Activated CD4-positive, alpha-beta memory T cell treated with anti-CD3 and anti-CD28 coated beads for 36 hours (primary cell): ENCODE results near the gene STK38L. TPM values are rescaled to one million over a fixed set of nuclear protein-coding genes. Genes with fewer than 3 reads are reported as not detected.
"Not testable (repeated sequence)": the region's sequence is repeated elsewhere in the genome, so short reads cannot be mapped to it uniquely, and the experiment has no call there.

Experiments
- CTCF ChIA-PET: fragments of 350-600 bp; sonication (Branson Sonifier 250); formaldehyde crosslinking; loops from one replicate; lab custom pipeline; 2021; ENCODE audit warnings: antibody characterized with exemption, inconsistent platforms; lab: Charles Lee
- POLR2A ChIA-PET: fragments of 350-600 bp; sonication (Branson Sonifier 250); formaldehyde crosslinking; loops from one replicate; lab custom pipeline; 2021; ENCODE audit warnings: antibody characterized with exemption; lab: Charles Lee
- DNase-seq: peaks from one replicate; pipeline ENCODE4 v3.0.0-alpha.2; 2020
- H3K27ac Mint-ChIP-seq: one replicate; pipeline ENCODE4 v1.8.0; 2021; ENCODE audit warnings: mixed read lengths
- H3K27me3 Mint-ChIP-seq: one replicate; pipeline ENCODE4 v1.8.0; 2021; ENCODE audit warnings: mixed read lengths
- H3K36me3 Mint-ChIP-seq: one replicate; pipeline ENCODE4 v1.8.0; 2021; ENCODE audit warnings: mixed read lengths
- H3K4me1 Mint-ChIP-seq: one replicate; pipeline ENCODE4 v1.8.0; 2021; ENCODE audit warnings: low read depth, mixed read lengths
- H3K4me3 Mint-ChIP-seq: one replicate; pipeline ENCODE4 v1.8.0; 2021; ENCODE audit warnings: mild to moderate bottlenecking, mixed read lengths
- H3K9me3 Mint-ChIP-seq: one replicate; pipeline ENCODE4 v1.8.0; 2021; ENCODE audit warnings: mixed read lengths
- intact Hi-C: fragments of 100-400 bp; cut with micrococcal nuclease; formaldehyde crosslinking; loops from one replicate; pipeline ENCODE4 v1.15.1; 2023
- total RNA-seq, 2 experiments: library from RNA; stranded (reverse); gene quantifications; one replicate each; pipeline ENCODE4 v1.2.3, GENCODE V29; 2021

The STK38L gene
- total RNA-seq, 2 experiments from 2014 or later, result 25.1 to 25.2 TPM

DNA sequence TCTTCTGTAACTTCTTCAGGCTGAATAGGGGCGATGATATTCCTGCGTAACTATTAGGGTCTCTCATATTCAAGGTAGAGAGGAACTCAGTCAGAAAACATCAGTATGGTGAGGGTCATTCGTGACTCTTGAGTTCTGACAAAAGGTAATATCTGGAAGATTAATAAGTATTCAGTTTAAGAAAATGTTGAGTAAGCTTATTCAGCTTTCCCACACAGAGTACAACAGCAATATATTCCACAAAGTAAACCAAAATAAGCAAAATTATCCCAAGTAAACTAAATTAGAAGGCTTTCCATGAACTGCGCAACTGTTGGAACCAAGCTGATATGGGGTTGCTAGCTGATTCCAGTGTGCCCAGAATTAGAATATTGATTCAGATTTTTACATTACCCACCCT, 12.7 kb upstream of the STK38L start:
- H3K4me1 Mint-ChIP-seq, DNase-seq, H3K27ac Mint-ChIP-seq, CTCF ChIA-PET, H3K36me3 Mint-ChIP-seq, POLR2A ChIA-PET, H3K27me3 Mint-ChIP-seq, H3K4me3 Mint-ChIP-seq, intact Hi-C loops, H3K9me3 Mint-ChIP-seq: not testable (repeated sequence)

DNA sequence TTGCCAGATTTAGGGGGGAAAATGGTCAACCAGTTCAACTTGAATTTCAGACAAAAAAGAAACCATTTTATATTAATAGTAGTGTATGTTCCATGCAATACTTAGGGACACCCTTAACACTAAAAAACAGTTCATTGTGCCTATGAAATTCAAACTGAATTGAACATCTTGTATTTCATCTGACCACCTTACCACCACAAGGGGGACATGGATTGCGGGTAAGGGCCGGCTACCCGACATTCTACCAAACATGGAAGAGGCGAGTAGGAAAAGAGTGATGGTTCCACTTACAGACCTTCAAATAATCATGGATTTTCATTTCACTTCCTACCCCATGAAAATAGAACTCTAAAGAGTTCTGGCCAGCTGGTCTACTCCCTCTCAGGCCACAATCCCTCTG, 10.3 kb upstream of the STK38L start:
- ChIA-PET CTCF (no interaction called here), POLR2A (no interaction called here)

DNA sequence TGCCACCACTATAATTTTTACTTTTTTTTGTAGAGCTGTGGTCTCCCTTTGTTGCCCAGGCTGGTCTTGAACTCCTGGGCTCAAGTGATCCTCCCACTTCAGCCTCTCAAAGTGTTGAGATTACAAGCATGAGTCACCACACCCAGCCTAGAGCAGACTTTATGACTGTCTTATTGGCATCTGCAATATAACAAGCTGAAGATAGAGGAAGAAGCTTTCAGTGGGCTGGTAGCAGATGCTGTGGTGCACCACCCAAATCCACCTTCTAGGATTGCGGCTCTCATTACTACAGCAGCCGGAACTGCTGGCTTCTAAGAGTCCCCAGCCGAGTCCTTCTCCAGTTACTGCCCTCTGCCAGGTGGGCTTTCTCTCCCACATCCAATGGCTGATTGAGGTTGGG, 7.6 kb upstream of the STK38L start:
- DNase-seq, result peak; percentile 40
- H3K4me1 Mint-ChIP-seq, result peaks cover 22% of the 10 kb centered on the region
- intact Hi-C loops, result no loop called here
- peaks cover 4% of the 10 kb centered on the region for H3K9me3 Mint-ChIP-seq
- ChIA-PET POLR2A (no interaction called here), CTCF (no interaction called here)
- H3K36me3 Mint-ChIP-seq, result no peaks in the 10 kb centered on the region
- peaks cover 4% of the 10 kb centered on the region for H3K27me3 Mint-ChIP-seq
- H3K4me3 Mint-ChIP-seq, result no peak overlapping the region
- H3K27ac Mint-ChIP-seq, result no peak overlapping the region

More for the DNA sequence above, 10.3 kb upstream of the STK38L start:
- Mint-ChIP-seq H3K27ac (no peak overlapping the region), H3K9me3 (peaks cover 4% of the 10 kb centered on the region), H3K36me3 (no peaks in the 10 kb centered on the region), H3K4me3 (no peak overlapping the region), H3K4me1 (peaks cover 12% of the 10 kb centered on the region), H3K27me3 (peaks cover 4% of the 10 kb centered on the region)
- intact Hi-C loops, result no loop called here
- no peak for DNase-seq

DNA sequence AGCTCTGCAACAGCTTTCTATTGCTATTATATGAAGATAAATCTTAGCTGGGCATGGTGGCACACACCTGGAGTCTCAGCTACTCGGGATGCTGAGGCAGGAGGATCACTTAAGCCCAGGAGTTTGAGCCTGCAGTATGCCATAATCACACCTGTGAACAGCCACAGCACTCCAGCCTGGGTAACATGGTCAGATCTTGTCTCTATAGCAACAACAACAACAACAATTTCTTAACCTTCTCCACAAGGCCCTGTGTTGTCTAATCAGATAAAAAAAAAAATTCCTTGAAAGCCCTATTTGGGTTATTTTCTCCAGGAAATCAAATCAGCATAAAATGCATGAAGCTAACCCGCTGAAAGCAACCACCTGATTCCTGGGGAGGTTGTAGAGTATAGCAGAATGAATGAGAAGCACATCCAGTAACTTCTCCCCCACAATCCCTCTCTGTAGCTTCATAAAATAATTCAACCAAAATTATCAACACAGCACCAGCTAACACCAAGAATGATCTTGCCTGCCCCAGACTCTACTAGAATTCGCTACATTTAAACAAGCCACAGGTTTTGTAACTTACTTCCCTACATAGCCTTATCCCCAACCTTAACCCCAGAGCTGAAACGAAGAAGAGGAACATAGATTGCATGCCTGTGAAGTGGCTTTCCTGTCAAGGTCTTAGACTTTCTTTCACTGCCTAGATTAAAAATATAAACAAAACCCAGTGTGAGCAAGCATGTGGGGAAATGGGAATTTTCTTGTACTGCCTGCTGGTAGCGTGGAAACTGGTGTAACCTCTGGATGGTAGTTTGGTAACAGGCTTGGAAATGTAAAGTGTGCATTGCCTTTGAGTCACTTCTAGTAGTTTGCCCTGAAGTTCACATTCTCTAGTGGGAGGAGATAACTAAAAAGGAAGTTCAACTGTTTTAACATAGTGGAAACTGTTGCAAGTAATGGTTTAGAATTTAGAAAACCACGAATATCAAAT, 6.0 kb upstream of the STK38L start:
- CTCF ChIA-PET, result interaction anchor here (1.5 kb wide), 1 partner anchor 30 kb away, joined by 3 read pairs; no protein-coding TSS in a partner anchor
- Mint-ChIP-seq H3K27ac (peak overlapping the region; percentile 67), H3K27me3 (peaks cover 1% of the 10 kb centered on the region), H3K4me1 (peaks cover 25% of the 10 kb centered on the region), H3K4me3 (no peak overlapping the region), H3K36me3 (no peaks in the 10 kb centered on the region), H3K9me3 (peaks cover under 1% of the 10 kb centered on the region)
- POLR2A ChIA-PET, result interaction anchor here (0.6 to 0.8 kb wide), 2 partner anchors 8 to 45 kb away, joined by 3 read pairs; no protein-coding TSS in a partner anchor
- intact Hi-C loops, result loop anchor here (1.0 to 2.0 kb wide), 3 partner anchors 17 to 59 kb away; no protein-coding TSS in a partner anchor
- DNase-seq, result no peak

DNA sequence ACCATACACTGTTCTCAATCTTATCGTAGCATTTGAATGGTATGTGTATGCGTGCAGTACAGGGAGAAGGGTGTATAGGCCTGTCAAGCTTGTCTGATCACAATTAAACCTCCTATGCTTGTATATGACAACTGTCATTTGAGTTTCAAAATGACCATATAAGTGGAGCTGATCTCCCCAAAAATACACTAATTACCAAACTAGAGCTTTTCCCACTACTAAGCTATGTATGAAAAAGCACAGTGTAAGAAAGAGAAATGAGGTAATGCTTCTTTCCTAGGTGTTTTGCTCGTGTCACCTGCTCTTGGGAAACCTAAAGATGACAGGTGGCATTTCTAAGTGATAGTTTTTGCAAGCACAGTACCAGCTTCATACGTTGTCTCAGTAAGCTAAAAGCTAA, 1.1 kb upstream of the STK38L start:
- peaks cover 3% of the 10 kb centered on the region for H3K36me3 Mint-ChIP-seq
- ChIA-PET POLR2A (interaction anchor here (0.5 to 2.1 kb wide), 3 partner anchors 35 to 328 kb away, joined by 3 to 10 read pairs (median 5); no protein-coding TSS in a partner anchor), CTCF (interaction anchor here (0.9 to 2.2 kb wide), 6 partner anchors 63 to 358 kb away, joined by 3 to 5 read pairs (median 4); partner anchors contain the start of gene MED21)
- intact Hi-C loops, result loop anchor here (1.0 kb wide), 2 partner anchors 54 to 63 kb away; no protein-coding TSS in a partner anchor
- peak overlapping the region; percentile 100 for H3K4me3 Mint-ChIP-seq
- H3K27me3 Mint-ChIP-seq, result no peaks in the 10 kb centered on the region
- H3K4me1 Mint-ChIP-seq, result peaks cover 53% of the 10 kb centered on the region
- DNase-seq, result no peak
- H3K9me3 Mint-ChIP-seq, result no peaks in the 10 kb centered on the region
- peak overlapping the region; percentile 91 for H3K27ac Mint-ChIP-seq

DNA sequence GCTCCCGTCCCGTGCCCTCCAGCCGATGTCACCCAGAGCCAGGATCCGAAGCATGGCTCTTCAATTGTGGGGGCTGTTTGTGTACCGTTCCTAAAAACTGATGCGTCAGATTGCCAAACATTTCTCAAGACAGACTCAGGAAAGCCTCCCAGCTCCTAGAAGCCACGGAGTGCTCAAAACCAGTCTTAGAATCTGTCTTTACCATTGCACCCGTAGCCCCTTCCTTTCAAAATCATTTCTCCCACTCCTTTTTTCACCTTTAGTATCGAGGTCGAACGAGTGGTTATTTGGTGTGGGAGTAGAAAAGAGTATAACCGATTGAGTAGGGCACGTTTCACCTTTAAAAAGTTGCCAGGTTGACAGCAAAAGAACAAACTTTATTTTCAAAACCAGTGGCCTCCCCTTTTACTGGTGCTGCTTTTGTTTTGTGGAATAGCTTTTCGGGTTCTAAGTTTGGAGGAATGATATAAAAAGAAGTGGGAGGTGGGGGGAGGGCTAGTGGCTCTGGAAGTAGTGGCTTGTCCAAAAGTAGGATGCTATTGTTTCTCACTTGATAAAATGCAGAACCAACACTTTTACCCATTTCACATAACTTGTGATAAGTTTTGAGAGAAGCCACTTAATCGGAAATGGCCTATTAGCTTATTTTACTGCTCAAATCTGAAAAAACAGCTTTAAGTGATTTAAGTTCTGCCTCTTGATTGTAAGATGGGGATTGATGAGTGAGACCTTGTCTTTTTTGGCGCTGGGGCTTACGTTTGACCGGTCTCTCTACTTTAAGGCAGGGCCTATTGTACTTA, 803 bp downstream of the STK38L start:
- intact Hi-C loops, result loop anchor here (1.0 to 2.0 kb wide), 5 partner anchors 37 to 307 kb away; partner anchors contain the start of genes BMAL2, FGFR1OP2 and TM7SF3
- no peaks in the 10 kb centered on the region for H3K27me3 Mint-ChIP-seq

DNA sequence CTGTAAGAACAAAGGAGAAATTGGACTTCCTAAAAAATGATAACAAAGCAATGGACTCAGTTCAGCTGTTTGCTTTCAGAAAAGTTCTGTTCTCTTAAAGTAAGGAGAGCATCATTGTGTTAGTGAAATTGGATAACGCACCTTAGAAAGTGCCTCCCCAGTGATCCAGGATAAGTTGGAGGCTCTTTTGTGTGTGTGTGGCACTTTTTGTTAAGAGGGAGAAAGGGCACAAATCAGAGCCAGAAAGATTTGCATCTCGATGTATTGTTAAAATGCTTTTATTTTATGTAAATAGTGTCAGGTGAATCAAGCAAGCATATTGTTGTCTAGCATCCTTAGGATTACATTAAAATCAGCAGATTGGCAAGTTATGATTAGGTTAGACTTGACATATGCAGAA, 2.1 kb downstream of the STK38L start:
- ChIA-PET CTCF (interaction anchor here (0.7 to 1.0 kb wide), 2 partner anchors 60 to 139 kb away, joined by 3 to 5 read pairs; no protein-coding TSS in a partner anchor), POLR2A (no interaction called here)
- H3K4me1 Mint-ChIP-seq, result peaks cover 38% of the 10 kb centered on the region

More for the DNA sequence above, 803 bp downstream of the STK38L start:
- no peak for DNase-seq
- POLR2A ChIA-PET, result interaction anchor here (0.7 to 1.5 kb wide), 6 partner anchors 10 to 1912 kb away, joined by 3 to 8 read pairs (median 4); partner anchors contain the start of gene MED21
- H3K27ac Mint-ChIP-seq, result peak overlapping the region; percentile 91
- no peaks in the 10 kb centered on the region for H3K9me3 Mint-ChIP-seq
- CTCF ChIA-PET, result interaction anchor here (0.6 to 2.2 kb wide), 7 partner anchors 34 to 654 kb away, joined by 3 to 5 read pairs (median 3); no protein-coding TSS in a partner anchor
- peaks cover 3% of the 10 kb centered on the region for H3K36me3 Mint-ChIP-seq
- peaks cover 40% of the 10 kb centered on the region for H3K4me1 Mint-ChIP-seq
- H3K4me3 Mint-ChIP-seq, result peak overlapping the region; percentile 100

DNA sequence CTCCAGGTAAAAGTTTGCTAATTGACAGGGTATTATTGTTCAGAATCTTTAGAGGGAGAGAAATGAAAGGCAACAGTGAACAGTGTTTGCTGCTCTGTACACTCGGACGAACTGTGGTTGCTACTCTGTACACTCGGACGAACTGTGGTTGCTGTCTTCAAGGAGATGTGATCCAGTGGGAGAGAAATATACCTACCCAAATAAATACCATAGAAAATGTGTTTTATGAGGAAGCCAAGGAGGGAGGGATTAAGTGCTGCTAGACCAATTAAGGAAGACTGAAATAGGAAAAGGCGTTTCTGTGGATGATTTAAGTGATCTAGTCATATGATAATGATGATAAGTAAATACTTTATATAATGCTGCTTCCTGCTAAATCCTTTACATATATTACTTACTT, 2.7 kb downstream of the STK38L start:
- H3K4me1 Mint-ChIP-seq, result peaks cover 38% of the 10 kb centered on the region
- POLR2A ChIA-PET, result no interaction called here
- no peaks in the 10 kb centered on the region for H3K27me3 Mint-ChIP-seq
- DNase-seq, result no peak
- no peak overlapping the region for H3K4me3 Mint-ChIP-seq
- H3K27ac Mint-ChIP-seq, result no peak overlapping the region
- H3K36me3 Mint-ChIP-seq, result peaks cover 3% of the 10 kb centered on the region
- H3K9me3 Mint-ChIP-seq, result no peaks in the 10 kb centered on the region
- CTCF ChIA-PET, result no interaction called here
- intact Hi-C loops, result no loop called here

More for the DNA sequence above, 2.1 kb downstream of the STK38L start:
- Mint-ChIP-seq H3K27me3 (no peaks in the 10 kb centered on the region), H3K4me3 (no peak overlapping the region), H3K27ac (no peak overlapping the region), H3K36me3 (peaks cover 3% of the 10 kb centered on the region), H3K9me3 (no peaks in the 10 kb centered on the region)
- no peak for DNase-seq
- intact Hi-C loops, result no loop called here

DNA sequence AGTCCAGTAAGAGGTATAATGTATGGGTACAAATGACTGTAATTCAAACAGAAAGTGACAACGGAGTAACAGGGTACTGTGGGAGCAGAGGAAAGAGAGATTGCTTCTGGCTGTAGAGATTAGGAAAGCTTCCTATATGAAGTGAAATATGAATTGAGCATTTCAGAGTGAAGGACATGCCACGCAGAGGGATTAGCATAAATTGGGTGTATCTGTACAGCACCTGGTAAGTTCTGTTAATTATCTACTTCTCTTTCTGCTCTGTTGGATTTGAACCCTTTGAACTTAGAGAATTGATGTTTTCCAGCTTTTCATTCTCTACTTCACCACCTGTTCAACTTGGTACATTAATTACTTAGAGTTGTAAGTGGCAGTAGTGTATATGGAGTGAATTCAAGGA, 8.8 kb downstream of the STK38L start:
- no peaks in the 10 kb centered on the region for H3K36me3 Mint-ChIP-seq
- CTCF ChIA-PET, result no interaction called here
- no peak for DNase-seq
- no peak overlapping the region for H3K4me3 Mint-ChIP-seq
- H3K9me3 Mint-ChIP-seq, result no peaks in the 10 kb centered on the region
- intact Hi-C loops, result no loop called here
- H3K27me3 Mint-ChIP-seq, result no peaks in the 10 kb centered on the region
- H3K4me1 Mint-ChIP-seq, result peaks cover 14% of the 10 kb centered on the region
- H3K27ac Mint-ChIP-seq, result no peak overlapping the region
- POLR2A ChIA-PET, result no interaction called here

DNA sequence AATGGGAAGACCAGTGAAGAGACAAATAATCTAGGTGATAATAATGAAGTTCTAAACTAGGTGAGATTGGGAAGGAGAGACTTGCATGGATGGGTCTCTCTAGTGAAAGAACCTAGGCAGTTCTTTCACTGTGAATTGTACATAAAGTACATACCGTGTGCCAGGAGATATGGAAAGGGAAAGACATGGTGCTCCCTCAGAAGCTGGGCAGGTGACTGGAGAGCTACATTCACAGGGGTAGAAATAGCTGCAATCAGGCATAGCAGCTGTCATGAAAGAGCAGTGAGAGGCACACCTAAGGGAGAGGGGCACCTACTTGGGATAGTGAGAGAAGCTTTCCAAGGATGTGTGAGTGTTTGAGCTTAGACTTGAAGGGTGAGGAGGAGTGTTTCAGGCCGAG, 9.3 kb downstream of the STK38L start:
- Mint-ChIP-seq H3K4me3 (no peak overlapping the region), H3K4me1 (peaks cover 11% of the 10 kb centered on the region), H3K27me3 (no peaks in the 10 kb centered on the region), H3K9me3 (no peaks in the 10 kb centered on the region), H3K36me3 (no peaks in the 10 kb centered on the region), H3K27ac (no peak overlapping the region)
- ChIA-PET POLR2A (no interaction called here), CTCF (interaction anchor here (1.0 kb wide), 1 partner anchor 52 kb away, joined by 3 read pairs; no protein-coding TSS in a partner anchor)
- intact Hi-C loops, result no loop called here
- no peak for DNase-seq

DNA sequence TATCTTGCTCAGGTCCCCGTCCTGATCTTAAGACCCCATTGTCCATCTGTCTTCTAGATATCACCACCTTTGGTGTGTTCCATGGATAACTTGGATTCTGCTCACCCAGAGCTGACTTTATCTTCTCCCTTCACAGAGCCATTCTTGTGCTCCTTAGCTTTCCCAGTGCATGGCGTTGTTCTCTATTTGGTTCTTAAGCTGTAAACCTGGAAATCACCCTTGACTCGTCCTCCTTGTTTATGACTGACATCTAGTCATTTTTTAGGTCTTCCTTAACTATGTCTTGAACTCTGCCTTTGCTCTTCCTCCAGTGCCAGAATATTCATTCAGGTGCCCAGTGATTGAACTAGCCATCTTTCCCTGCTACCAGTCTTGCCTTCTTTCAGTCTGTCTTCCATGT, 11.7 kb downstream of the STK38L start:
- no peak overlapping the region for H3K4me3 Mint-ChIP-seq
- H3K27ac Mint-ChIP-seq, result no peak overlapping the region
- no peak for DNase-seq
- no peaks in the 10 kb centered on the region for H3K9me3 Mint-ChIP-seq
- peaks cover 3% of the 10 kb centered on the region for H3K36me3 Mint-ChIP-seq
- CTCF ChIA-PET, result interaction anchor here (1.3 kb wide), 1 partner anchor 50 kb away, joined by 6 read pairs; no protein-coding TSS in a partner anchor
- H3K27me3 Mint-ChIP-seq, result no peaks in the 10 kb centered on the region
- peaks cover 25% of the 10 kb centered on the region for H3K4me1 Mint-ChIP-seq
- intact Hi-C loops, result no loop called here
- POLR2A ChIA-PET, result interaction anchor here (1.0 kb wide), 1 partner anchor 41 kb away, joined by 3 read pairs; no protein-coding TSS in a partner anchor
